SJCRH30 (cell line): ENCODE data around the gene EDIL3. TPM values are rescaled to one million over a fixed set of nuclear protein-coding genes. Genes with fewer than 3 reads are reported as not detected.
A peak's percentile ranks its signal among the peaks of the same experiment; 100 is the strongest.

Source experiments
- DNase-seq, 2 experiments: peaks; one replicate each; pipeline ENCODE4 v3.0.0-alpha.2; 2015 to 2020
- H3K27ac ChIP-seq: fragments of 250-450 bp; sonication (Bioruptor Pico); 2 replicates; pipeline ENCODE4 v1.5.1; 2020; ENCODE audit warnings: mild to moderate bottlenecking, moderate library complexity
- H3K27me3 ChIP-seq: fragments of 250-450 bp; sonication (Bioruptor Pico); 2 replicates; pipeline ENCODE4 v1.5.1; 2020; ENCODE audit warnings: mild to moderate bottlenecking, moderate library complexity
- H3K36me3 ChIP-seq: fragments of 250-450 bp; sonication (Bioruptor Pico); 2 replicates; pipeline ENCODE4 v1.5.1; 2020; ENCODE audit warnings: mild to moderate bottlenecking, moderate library complexity
- H3K4me1 ChIP-seq: fragments of 250-450 bp; sonication (Bioruptor Pico); 2 replicates; pipeline ENCODE4 v1.5.1; 2020; ENCODE audit warnings: mild to moderate bottlenecking, moderate library complexity
- H3K4me3 ChIP-seq: fragments of 250-450 bp; sonication (Bioruptor Pico); 2 replicates; pipeline ENCODE4 v1.5.1; 2020; ENCODE audit warnings: mild to moderate bottlenecking, moderate library complexity
- H3K9me3 ChIP-seq: fragments of 250-450 bp; sonication (Bioruptor Pico); replicated peaks from 2 replicates; pipeline ENCODE4 v1.5.1; 2020; ENCODE audit warnings: mild to moderate bottlenecking, moderate library complexity
- total RNA-seq: library from RNA; depleted of rRNA; stranded (reverse); fragments of >200 nt; shearing (Covaris generic); gene quantifications from 2 replicates; pipeline ENCODE4 v1.2.3, GENCODE V29; 2014

The EDIL3 gene
- total RNA-seq, 1 experiment from 2014 or later = 29.0 TPM

DNA sequence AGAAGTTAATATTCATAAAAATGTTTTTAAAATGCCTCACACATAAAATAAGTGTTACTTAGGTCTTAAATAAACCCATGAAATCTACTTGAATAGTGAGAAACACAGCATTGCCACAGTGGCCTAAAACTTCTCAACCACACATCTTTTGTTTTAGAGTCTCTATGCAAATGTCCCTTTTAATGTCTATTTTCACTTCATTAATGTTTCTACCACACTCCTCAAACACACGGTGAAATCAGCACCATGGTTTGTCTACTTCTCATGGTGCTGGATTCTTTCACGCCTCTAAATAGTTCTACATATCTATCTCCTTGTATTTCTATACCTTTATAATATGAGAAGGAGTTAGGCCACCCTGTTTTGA is 111.2 kb downstream of the EDIL3 start:
- Histone ChIP-seq H3K9me3 (0 out of 2 replicates have a peak, but pooled peaks cover 4% of the 10 kb centered on the region), H3K4me1 (no peaks in the 10 kb centered on the region; the same call in 1 of the 2 replicates), H3K27ac (no peak overlapping the region), H3K36me3 (no peaks in the 10 kb centered on the region), H3K27me3 (no peaks in the 10 kb centered on the region), H3K4me3 (no peak overlapping the region)
- no peak for DNase-seq

DNA sequence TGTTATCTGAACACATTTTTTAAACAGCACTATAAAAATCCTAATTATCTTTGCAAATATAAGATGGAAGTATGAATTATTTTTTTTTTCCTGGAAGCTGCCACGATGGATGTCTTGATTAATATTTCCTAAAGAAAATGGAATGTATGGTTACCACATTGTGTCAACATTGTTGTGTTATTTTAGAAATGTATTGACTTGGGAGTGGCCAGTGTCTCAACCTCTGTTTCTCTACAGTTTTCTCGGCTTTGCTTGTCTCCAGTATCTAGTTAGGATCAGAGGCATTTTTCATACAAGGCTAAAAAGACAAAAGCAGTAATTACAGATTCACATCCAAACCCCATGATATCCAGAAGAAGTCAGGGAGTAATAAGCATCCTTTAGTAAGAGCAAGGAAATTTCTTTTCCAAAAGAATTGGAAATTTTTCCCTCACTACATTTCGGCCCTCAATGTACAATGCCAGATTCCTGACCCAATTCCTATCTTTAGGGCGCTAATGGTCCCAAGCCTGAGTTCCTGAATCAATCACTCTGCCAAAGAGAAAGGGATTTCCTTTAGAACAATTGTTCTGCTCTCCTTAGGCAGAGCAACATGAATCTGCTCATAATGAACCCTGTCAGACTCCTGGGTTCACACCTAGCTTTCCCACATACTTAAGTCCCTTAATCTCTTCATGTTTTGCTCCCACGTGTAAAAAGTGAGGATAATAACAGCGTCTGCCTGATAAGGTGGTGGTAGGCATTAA is 111.7 kb downstream of the EDIL3 start:
- Histone ChIP-seq H3K27ac (no peak overlapping the region), H3K4me1 (no peaks in the 10 kb centered on the region; the same call in 1 of the 2 replicates), H3K27me3 (no peaks in the 10 kb centered on the region), H3K36me3 (no peaks in the 10 kb centered on the region), H3K9me3 (0 out of 2 replicates have a peak, but pooled peaks cover 4% of the 10 kb centered on the region), H3K4me3 (no peak overlapping the region)
- DNase-seq = no peak

DNA sequence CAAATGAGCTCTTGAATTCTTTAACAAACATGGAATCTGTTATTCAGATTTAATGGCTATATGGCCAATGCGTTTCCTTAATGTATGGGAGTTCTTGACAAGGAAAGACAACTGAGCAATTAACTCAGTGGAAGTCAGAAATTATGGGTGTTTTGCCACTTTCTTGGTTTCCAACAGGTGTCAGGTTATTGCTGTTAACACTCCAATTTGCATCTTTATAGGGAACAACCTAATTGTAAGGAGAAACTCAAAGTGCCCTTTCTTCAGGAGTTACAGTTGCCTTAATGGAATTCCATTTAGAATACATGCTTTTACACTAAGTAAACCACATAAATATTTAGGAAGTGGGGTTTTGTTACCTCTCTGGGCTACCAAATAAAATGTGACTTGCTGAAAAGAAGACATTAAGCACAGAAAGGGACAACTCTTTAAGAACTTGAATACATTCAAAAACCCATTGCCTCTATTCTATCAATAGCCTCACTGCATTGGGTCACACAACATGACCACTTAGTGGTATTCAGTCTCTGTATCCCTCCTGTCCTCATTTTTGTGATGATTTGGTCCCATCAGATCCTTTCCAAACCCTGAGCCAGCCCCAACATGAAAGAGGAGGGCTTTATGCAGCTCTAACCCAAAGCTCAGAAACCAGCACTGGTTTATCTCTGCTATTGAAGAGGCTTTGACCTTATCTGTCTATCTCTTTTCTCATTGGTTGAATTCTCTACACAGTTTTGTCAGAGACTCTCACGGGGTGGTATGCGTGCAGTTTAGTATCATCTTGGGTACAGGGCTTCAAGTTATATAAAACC is 118.7 kb downstream of the EDIL3 start:
- no peak overlapping the region for H3K4me3 ChIP-seq
- no peak for DNase-seq
- no peak overlapping the region for H3K27ac ChIP-seq
- no peaks in the 10 kb centered on the region for H3K27me3 ChIP-seq
- H3K9me3 ChIP-seq = 0 out of 2 replicates have a peak, but pooled peaks cover 4% of the 10 kb centered on the region
- H3K4me1 ChIP-seq = 0 out of 2 replicates have a peak, but pooled peaks cover 5% of the 10 kb centered on the region
- H3K36me3 ChIP-seq = no peaks in the 10 kb centered on the region

DNA sequence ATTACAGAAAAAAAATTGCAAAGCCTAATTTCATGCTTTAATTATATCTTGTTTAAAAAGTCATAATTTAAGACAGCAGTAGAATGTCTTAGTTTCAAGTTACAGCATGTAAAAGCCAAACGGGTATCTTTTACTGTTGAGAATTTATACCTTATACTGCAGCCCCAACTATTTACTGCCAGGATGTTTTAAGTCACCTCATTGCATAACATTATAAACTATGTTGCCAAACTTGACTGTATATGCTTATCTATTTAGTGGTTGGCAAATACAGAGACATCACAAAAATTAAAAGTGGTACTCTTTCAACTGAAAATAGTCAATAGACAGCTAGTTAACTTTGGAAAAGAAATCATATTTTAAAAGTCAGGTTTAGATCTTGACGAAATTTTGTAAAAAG is 119.5 kb downstream of the EDIL3 start:
- no peak overlapping the region for H3K4me3 ChIP-seq
- H3K36me3 ChIP-seq = no peaks in the 10 kb centered on the region
- no peaks in the 10 kb centered on the region for H3K9me3 ChIP-seq
- no peaks in the 10 kb centered on the region for H3K27me3 ChIP-seq
- DNase-seq = no peak
- no peak overlapping the region for H3K27ac ChIP-seq
- H3K4me1 ChIP-seq = 0 out of 2 replicates have a peak, but pooled peaks cover 5% of the 10 kb centered on the region

DNA sequence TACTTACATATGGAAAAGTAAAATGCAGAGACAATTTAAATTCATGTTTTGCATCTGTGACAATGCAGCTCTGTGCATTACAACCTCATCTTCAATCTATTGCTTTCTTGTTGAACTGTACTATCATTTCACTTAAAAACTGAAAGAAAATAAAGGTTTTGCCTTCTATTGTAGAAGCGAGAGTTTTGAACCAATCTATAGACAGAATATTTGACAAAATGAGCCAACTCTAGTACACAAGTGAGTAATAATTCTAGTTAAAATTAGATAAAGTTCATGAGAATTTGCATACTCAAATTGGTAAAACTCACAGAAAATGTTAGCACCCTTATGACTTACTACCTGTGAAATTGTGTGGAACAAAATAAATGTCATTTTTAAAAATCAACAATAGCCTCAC is 123.7 kb downstream of the EDIL3 start:
- Histone ChIP-seq H3K27me3 (no peaks in the 10 kb centered on the region), H3K4me1 (0 out of 2 replicates have a peak, but pooled peaks cover 5% of the 10 kb centered on the region), H3K4me3 (no peak overlapping the region), H3K36me3 (no peaks in the 10 kb centered on the region), H3K9me3 (no peaks in the 10 kb centered on the region), H3K27ac (no peak overlapping the region)
- DNase-seq = no peak

DNA sequence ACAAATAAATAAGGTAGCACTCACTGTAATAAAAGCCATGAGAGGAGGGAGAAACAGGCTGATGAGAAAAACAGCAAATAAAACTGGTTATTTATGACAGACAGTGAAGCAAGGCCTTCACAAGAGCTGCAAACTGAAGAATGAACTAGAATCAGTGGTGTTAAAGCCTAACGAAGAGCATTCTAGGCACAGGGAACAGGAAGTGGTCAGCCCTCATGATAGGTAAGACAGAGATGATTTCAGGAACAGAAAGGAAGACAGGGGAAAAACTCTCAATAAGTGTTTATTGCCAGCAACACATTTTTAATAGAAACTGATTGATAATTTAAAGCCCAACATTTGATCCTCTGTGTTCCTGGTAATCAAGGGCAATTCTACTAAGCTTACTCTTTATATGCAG is 124.5 kb downstream of the EDIL3 start:
- DNase-seq = no peak

DNA sequence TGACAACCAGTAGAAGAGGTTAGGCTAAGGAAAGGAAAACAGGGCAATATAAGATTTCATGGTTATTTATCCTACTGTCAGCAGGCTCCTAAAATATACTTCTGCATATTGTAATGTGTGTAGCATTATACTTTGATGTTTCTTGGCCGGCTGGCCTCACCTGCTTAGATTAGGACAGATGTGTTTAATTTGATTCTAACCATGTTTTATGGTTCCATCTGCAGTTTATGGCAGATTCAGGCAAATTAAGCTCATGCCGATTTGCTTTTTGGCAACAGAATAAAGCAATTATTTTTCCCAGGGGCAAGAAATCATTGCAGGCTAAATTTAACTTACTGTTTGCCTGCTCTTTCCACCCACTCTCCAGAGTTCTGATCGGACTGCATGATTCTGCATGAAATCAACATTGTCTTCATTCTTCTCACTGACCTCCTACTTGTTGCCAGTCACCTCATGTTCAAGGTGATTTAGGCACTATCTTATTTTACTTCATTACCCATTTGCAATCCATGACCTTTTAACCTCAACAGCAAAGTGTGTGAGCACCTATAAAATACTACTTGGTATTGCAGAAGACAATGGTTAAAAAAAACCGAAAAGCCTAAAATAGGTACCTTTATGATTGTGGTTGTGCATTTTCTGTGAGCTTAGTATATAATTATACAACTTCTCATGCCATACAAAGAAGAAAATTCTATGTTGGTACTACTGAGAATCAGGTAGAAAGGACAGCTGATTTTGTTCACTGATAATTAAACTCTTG is 125.2 kb downstream of the EDIL3 start:
- Histone ChIP-seq H3K27ac (no peak overlapping the region), H3K4me3 (no peak overlapping the region), H3K27me3 (no peaks in the 10 kb centered on the region), H3K36me3 (no peaks in the 10 kb centered on the region), H3K4me1 (no peaks in the 10 kb centered on the region), H3K9me3 (no peaks in the 10 kb centered on the region; the same call in 1 of the 2 replicates)
- no peak for DNase-seq

More for the DNA sequence above, 124.5 kb downstream of the EDIL3 start:
- Histone ChIP-seq H3K27ac (no peak overlapping the region), H3K36me3 (no peaks in the 10 kb centered on the region), H3K27me3 (no peaks in the 10 kb centered on the region), H3K4me3 (no peak overlapping the region), H3K4me1 (0 out of 2 replicates have a peak, but pooled peaks cover 3% of the 10 kb centered on the region), H3K9me3 (no peaks in the 10 kb centered on the region; the same call in 1 of the 2 replicates)

DNA sequence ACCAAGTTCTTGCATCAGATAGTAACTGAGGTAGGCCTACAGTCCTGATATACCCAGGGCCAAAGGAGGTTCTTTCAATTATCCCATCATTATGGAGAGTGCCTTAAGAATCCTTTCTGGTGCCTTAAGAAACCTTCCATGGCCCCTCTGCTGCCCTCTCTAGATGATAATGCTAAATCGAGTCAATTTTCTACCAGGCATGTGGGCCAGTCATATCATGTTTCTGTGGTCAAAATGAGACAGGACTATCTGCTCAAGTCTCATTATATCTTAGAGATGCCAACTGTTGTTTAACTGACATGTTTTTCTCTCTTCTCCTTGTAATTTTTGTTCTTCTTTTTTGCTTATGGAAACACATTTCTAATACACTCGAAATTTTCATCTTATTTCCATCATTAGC is 127.6 kb downstream of the EDIL3 start:
- H3K9me3 ChIP-seq = no peaks in the 10 kb centered on the region; the same call in 1 of the 2 replicates
- no peak overlapping the region for H3K4me3 ChIP-seq
- no peak for DNase-seq

DNA sequence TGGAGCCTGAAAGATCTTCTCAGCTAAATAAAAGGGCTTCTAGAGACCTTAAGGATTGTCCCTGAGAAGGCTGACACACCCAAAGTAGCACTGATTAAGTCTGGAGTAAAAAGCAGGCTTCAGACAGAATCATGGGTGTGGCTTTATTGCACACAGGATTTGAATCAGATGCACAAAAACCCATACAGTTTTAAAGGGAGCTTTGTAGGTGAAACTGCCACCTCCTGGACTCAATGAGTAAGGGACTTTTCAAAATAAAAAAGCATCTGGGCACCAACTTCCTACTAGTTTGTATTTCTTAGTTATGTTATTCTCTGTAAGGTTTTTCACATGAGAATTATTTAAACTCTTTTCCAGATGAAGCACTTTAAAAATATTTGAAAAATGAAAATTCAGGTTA is 129.4 kb downstream of the EDIL3 start:
- DNase-seq = peak in 1 of 2 experiments; percentile 34
- Histone ChIP-seq H3K9me3 (no peaks in the 10 kb centered on the region; the same call in 1 of the 2 replicates), H3K27ac (no peak overlapping the region), H3K4me3 (no peak overlapping the region), H3K4me1 (peaks cover 5% of the 10 kb centered on the region), H3K27me3 (no peaks in the 10 kb centered on the region), H3K36me3 (no peaks in the 10 kb centered on the region)

More for the DNA sequence above, 127.6 kb downstream of the EDIL3 start:
- no peaks in the 10 kb centered on the region for H3K27me3 ChIP-seq
- H3K36me3 ChIP-seq = no peaks in the 10 kb centered on the region
- no peak overlapping the region for H3K27ac ChIP-seq
- no peaks in the 10 kb centered on the region for H3K4me1 ChIP-seq

DNA sequence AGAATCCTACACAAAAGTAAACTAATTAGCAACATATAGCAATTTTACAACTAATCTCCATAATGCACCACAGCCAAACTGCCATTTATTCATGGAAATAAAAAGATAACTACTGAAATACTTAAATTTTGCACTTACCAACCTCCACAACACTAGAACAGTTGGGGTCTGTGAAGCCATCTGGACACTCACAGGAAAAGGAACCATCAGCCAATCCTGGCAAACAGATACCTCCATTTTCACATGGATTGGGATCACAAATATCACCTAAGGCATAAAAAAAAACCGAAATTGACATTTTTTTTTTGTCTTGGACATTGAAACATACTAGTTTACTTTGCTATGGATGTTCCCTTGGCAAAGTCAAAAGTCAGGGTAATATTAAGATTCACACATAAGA is 130.7 kb downstream of the EDIL3 start:
- DNase-seq = no peak
- Histone ChIP-seq H3K27ac (no peak overlapping the region), H3K27me3 (no peaks in the 10 kb centered on the region), H3K4me1 (peaks cover 16% of the 10 kb centered on the region), H3K36me3 (no peaks in the 10 kb centered on the region), H3K4me3 (no peak overlapping the region), H3K9me3 (no peaks in the 10 kb centered on the region; the same call in 1 of the 2 replicates)

DNA sequence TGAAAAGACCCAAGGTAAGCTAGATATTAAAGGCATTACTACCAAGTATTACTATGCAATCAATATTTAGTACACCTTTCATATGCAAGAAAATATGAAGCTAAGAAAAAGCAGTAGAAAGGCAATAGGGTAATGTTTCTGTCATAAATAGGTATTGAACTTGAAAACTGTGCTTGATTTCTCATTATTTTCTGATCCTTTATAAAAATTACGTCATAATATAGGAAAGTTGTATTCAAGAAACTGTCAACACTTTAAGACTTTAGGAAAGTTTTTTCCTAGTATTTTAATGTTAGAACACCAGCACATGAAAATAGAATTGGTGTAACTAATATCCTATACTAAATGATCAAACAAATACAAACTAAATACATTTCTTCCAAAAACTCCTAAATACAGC is 133.2 kb downstream of the EDIL3 start:
- Histone ChIP-seq H3K27me3 (no peaks in the 10 kb centered on the region), H3K9me3 (no peaks in the 10 kb centered on the region; the same call in 1 of the 2 replicates), H3K36me3 (no peaks in the 10 kb centered on the region), H3K4me1 (peaks cover 20% of the 10 kb centered on the region), H3K27ac (no peak overlapping the region), H3K4me3 (no peak overlapping the region)
- no peak for DNase-seq

DNA sequence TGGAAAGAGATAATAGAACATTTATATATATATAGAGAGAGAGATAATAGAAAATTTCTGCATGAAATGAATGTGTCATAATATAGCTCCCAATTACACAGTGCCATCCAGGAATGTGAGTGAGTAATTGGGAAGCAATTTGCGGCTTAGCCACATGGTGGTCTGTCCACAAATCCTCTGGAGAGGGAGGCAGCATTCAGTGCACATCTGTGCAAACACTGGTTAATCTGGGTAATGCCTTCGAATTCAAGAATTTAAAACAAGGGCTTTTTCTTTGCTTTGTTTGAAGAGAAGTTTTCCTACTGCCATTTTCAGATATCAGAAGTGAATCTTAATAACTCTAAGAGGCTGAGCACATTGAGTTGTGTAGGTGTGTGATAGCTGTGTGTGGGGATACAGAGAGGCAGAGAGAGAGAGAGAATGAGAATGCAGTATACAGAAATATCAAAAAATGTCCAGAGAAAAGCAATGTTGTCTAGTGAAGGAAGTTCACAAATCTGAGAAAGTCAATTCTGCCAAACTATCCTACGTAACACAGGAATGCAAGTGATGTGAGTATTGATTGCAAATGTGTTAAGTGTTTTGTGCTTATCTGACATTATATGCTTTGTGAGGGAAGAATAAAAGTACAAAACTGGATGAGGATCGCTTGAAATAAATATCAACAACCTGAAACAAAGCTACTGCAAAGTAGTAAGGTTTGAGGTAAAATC is 134.6 kb downstream of the EDIL3 start:
- Histone ChIP-seq H3K36me3 (no peaks in the 10 kb centered on the region), H3K4me1 (peaks cover 20% of the 10 kb centered on the region), H3K27ac (peak overlapping the region; percentile 81), H3K4me3 (peak overlapping the region; percentile 22), H3K27me3 (no peaks in the 10 kb centered on the region), H3K9me3 (no peaks in the 10 kb centered on the region; the same call in 1 of the 2 replicates)
- DNase-seq = peak; percentile 90 to 95

DNA sequence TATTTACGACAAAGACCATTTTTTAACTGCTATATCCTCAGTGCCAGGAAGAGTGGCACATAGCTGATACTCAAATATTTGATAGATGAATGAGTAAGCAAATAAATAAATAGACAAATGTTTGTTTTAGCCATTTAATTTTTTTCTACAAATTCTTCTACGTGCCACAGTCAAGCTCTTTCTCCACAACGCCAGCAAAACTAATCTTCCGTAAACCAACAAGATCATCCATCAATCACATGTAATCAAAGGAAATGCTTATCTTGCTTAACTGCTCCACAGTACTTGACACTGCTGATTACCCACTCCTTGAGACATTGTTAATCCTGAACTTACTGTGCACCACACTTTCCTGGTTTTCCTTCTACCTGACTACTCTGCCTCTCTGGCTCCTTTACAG is 136.7 kb downstream of the EDIL3 start:
- Histone ChIP-seq H3K27me3 (no peaks in the 10 kb centered on the region), H3K4me1 (peaks cover 20% of the 10 kb centered on the region), H3K9me3 (no peaks in the 10 kb centered on the region; the same call in 1 of the 2 replicates), H3K36me3 (no peaks in the 10 kb centered on the region), H3K27ac (no peak overlapping the region), H3K4me3 (no peak overlapping the region)
- no peak for DNase-seq

DNA sequence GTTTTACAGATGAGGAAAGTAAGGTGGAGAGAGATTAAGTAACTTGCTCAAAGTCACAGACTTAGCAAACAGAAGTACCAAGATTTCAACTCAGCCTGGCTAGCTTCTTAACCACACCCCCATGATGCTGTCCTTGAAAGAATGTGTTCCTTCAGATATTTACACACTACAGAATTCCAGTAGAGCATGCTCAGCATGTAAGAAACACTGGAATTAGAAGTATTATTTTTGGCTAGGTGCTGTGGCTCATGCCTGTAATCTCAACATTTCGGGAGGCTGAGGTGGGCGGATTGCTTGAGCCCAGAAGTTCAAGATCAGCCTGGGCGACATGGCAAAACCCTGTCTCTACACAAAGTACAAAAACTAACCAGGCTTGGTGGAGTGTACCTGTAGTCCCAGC is 142.4 kb downstream of the EDIL3 start:
- Histone ChIP-seq H3K27me3 (no peaks in the 10 kb centered on the region), H3K4me3 (no peak overlapping the region), H3K27ac (no peak overlapping the region), H3K4me1 (peaks cover 11% of the 10 kb centered on the region), H3K36me3 (no peaks in the 10 kb centered on the region; the same call in 1 of the 2 replicates), H3K9me3 (no peaks in the 10 kb centered on the region; the same call in 1 of the 2 replicates)
- DNase-seq = no peak
